Heart left ventricle (tissue), 16 donors: ENCODE results near the gene MSLN. TPM values are rescaled to one million over a fixed set of nuclear protein-coding genes. Genes with fewer than 3 reads are reported as not detected.
"Not testable (repeated sequence)": the region's sequence is repeated elsewhere in the genome, so short reads cannot be mapped to it uniquely, and the experiment has no call there.

ENCODE experiments used
- ATAC-seq, 4 donors: fragments of 200-7000 bp; cut with Tn5 transposase; one replicate each; pipeline ENCODE4 v1.9.1; 2020 to 2022; ENCODE audit warnings: moderate library complexity in 4 of 4, mild to moderate bottlenecking in 3 of 4, moderate number of reproducible peaks in 1 of 4
- DNase-seq, 5 donors: peaks; one replicate each; pipeline ENCODE4 v3.0.0-alpha.2; 2020
- H3K27ac ChIP-seq, 12 donors: fragments of 200-600 bp; sonication (generic) in 4 of 12; one replicate each; pipeline versions ENCODE4 v1.5.0 to v1.8.0; 2016 to 2022; ENCODE audit warnings: mild to moderate bottlenecking in 2 of 12
- H3K27me3 ChIP-seq, 9 donors: fragments of 200-600 bp; sonication (generic) in 2 of 9; one replicate each; pipeline versions ENCODE4 v1.5.1 to v1.8.0; 2016 to 2022; ENCODE audit warnings: mild to moderate bottlenecking in 3 of 9
- H3K36me3 ChIP-seq, 9 donors: fragments of 200-600 bp; sonication (generic) in 2 of 9; one replicate each; pipeline versions ENCODE4 v1.5.0 to v1.8.0; 2018 to 2022; ENCODE audit warnings: mild to moderate bottlenecking in 2 of 9
- H3K4me1 ChIP-seq, 12 donors: fragments of 200-600 bp; sonication (generic) in 4 of 12; one replicate each; pipeline versions ENCODE4 v1.5.0 to v1.8.0; 2016 to 2022; ENCODE audit warnings: mild to moderate bottlenecking in 3 of 12
- H3K4me3 ChIP-seq, 12 donors: fragments of 200-600 bp; sonication (generic) in 4 of 12; one replicate each; pipeline versions ENCODE4 v1.5.0 to v1.8.0; 2017 to 2022; ENCODE audit warnings: mild to moderate bottlenecking in 9 of 12, moderate library complexity in 4 of 12
- H3K9me3 ChIP-seq, 12 donors: fragments of 200-600 bp; sonication (generic) in 4 of 12; one replicate each; pipeline versions ENCODE4 v1.5.0 to v1.8.0; 2016 to 2022; ENCODE audit warnings: mild to moderate bottlenecking in 1 of 12
- POLR2A ChIP-seq, 2 donors: fragments of 450-650 bp; IDR thresholded peaks; one replicate each; pipeline ENCODE4 v1.6.1; 2017; ENCODE audit warnings: antibody characterized with exemption in 2 of 2, mild to moderate bottlenecking in 2 of 2, moderate library complexity in 2 of 2
- WGBS, 4 donors: extraction: QIAGEN DNeasy Blood & Tissue Kit in 2 of 4; methylation state at CpG; one replicate each; pipeline versions ENCODE4 v1.1.5 to v1.1.7; 2013 to 2018; 5-methylcytosine and 5-hydroxymethylcytosine counted together
- intact Hi-C, 10 donors: fragments of 100-400 bp; cut with DNase I; formaldehyde crosslinking; loops; one replicate each; pipeline versions ENCODE4 v1.11.1 to v1.14.2; 2022
- polyA plus RNA-seq, 2 donors: library from polyadenylated mRNA; stranded (reverse); fragments of 200-250 nt; gene quantifications; one replicate each; pipeline ENCODE4 v1.2.3, GENCODE V29; 2013
- total RNA-seq, 9 donors: library from RNA; depleted of rRNA in 2 of 9; stranded (reverse); fragments of >200 nt in 2 of 9; fragmentation: NEBNext Ultra II Directional in 3 of 9; extraction: Animal tissue kit (Norgen Biotek cat#: 25700) in 3 of 9; gene quantifications; one replicate each; pipeline versions ENCODE4 v1.1.0 to v1.2.4, GENCODE V29; 2016 to 2023
- TF ChIP-seq, protein P1 (sequence below), 12 donors: fragments of 200-600 bp; sonication (generic) in 4 of 12; IDR thresholded peaks; one replicate each; pipeline versions ENCODE4 v1.5.0 to v1.8.0; 2018 to 2022; ENCODE audit warnings: antibody characterized with exemption in 12 of 12, mild to moderate bottlenecking in 5 of 12
- donor health status: ischemic (EF 13 %, LVEDD 7.1; RV severe dilation, severe dysfunction).
- donor health status: healthy with polysubstance abuse.
- donor health status: DM: no; HTN: yes; CAD: no.
- donor health status: DM: no; HTN: no; CAD: no.
- donor health status: ischemic (EF 25% LVEDD 6.9; RV normal size, moderate dysfunction).
- donor health status: ischemic (EF 25% LVEDD 5.7; RV mildly dilated, moderate dysfunction).
- donor health status: healthy.
- donor health status: DM: yes; HTN: yes; CAD: no.
- donor health status: ischemic (EF 35%, LVEDD 5.7; RV mildly dilated, moderate dysfunction).
- donor health status: nonischemic (EF 11% LVEDD 7.7; RV severe dilation, severe dysfunction).
- donor health status: DM: yes; HTN: yes; CAD: no.
- donor health status: PGD.
- donor health status: ischemic (EF 29% LVEDD 5.4; RV normal size, mild dysfunction).
- donor health status: nonischemic (EF 23%, LVEDD 6.1; RV moderate dilation, normal function).

Gene MSLN
- total and polyA plus RNA-seq, 11 donors: 0.48 to 82.2 (median 0.50) TPM; not detected in 8

GRCh38 chr16:712740-713250, 47.7 kb upstream of the MSLN start:
- H3K4me1 ChIP-seq: peaks cover 0 to 47% (median 20%) of the 10 kb centered on the region in 12 donors
- intact Hi-C loops: loop anchor here in 4 of 10 donors (5.0 kb wide), 2 partner anchors 35 to 345 kb away; no protein-coding TSS in a partner anchor
- not testable (repeated sequence) for H3K36me3 ChIP-seq, DNase-seq, H3K27ac ChIP-seq, ATAC-seq, H3K4me3 ChIP-seq, H3K9me3 ChIP-seq
- H3K27me3 ChIP-seq: peaks cover 15 to 46% (median 30%) of the 10 kb centered on the region in 9 donors
- TF ChIP-seq, protein P1, sequence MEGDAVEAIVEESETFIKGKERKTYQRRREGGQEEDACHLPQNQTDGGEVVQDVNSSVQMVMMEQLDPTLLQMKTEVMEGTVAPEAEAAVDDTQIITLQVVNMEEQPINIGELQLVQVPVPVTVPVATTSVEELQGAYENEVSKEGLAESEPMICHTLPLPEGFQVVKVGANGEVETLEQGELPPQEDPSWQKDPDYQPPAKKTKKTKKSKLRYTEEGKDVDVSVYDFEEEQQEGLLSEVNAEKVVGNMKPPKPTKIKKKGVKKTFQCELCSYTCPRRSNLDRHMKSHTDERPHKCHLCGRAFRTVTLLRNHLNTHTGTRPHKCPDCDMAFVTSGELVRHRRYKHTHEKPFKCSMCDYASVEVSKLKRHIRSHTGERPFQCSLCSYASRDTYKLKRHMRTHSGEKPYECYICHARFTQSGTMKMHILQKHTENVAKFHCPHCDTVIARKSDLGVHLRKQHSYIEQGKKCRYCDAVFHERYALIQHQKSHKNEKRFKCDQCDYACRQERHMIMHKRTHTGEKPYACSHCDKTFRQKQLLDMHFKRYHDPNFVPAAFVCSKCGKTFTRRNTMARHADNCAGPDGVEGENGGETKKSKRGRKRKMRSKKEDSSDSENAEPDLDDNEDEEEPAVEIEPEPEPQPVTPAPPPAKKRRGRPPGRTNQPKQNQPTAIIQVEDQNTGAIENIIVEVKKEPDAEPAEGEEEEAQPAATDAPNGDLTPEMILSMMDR (IDR thresholded peaks at IDR 0.05): peak in 8 of 12 donors; percentile 11 to 38 (median 24)
- 56 to 60% (median 57%) methylated on average over 13 of the region's 13 CpGs for WGBS, 4 donors

DNA sequence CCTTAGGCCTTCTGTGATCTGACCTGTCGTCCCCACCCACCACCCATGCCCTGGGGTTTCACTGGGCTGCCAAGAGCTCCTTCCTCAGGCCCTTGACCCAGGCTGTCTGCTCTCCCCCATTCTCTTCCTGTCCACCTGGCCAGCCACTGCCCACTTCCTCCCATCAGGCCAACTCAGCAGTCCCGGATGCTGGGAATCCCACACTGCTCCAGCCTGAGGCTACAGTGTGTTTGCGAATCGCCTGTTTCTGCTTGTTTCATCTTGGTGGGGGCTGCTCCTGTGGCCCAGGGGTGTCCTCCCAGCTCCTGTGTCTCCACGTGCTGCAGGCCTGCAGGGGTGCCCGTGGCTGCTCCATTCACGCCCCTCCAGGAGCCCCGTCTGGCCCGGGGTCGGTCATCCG, 46.5 kb upstream of the MSLN start:
- peaks cover 10 to 36% (median 21%) of the 10 kb centered on the region in 9 donors for H3K27me3 ChIP-seq
- intact Hi-C loops: loop anchor here in 5 of 10 donors (1.0 to 5.0 kb wide), 3 partner anchors 27 to 343 kb away; no protein-coding TSS in a partner anchor
- peaks cover 0 to 4% (median 0%) of the 10 kb centered on the region in 9 donors for H3K36me3 ChIP-seq
- H3K27ac ChIP-seq: no peak overlapping the region
- 72 to 78% (median 74%) methylated on average over 11 of the region's 11 CpGs for WGBS, 4 donors
- DNase-seq (no peak), ATAC-seq (no peak)
- no peak for TF ChIP-seq POLR2A (IDR thresholded peaks at IDR 0.05)
- TF ChIP-seq, protein P1 (IDR thresholded peaks at IDR 0.05): no peak
- H3K4me1 ChIP-seq: peaks cover 0 to 47% (median 21%) of the 10 kb centered on the region in 12 donors
- H3K4me3 ChIP-seq: peak overlapping the region in 5 of 12 donors; percentile 42 to 66 (median 43)
- no peaks in the 10 kb centered on the region for H3K9me3 ChIP-seq

DNA sequence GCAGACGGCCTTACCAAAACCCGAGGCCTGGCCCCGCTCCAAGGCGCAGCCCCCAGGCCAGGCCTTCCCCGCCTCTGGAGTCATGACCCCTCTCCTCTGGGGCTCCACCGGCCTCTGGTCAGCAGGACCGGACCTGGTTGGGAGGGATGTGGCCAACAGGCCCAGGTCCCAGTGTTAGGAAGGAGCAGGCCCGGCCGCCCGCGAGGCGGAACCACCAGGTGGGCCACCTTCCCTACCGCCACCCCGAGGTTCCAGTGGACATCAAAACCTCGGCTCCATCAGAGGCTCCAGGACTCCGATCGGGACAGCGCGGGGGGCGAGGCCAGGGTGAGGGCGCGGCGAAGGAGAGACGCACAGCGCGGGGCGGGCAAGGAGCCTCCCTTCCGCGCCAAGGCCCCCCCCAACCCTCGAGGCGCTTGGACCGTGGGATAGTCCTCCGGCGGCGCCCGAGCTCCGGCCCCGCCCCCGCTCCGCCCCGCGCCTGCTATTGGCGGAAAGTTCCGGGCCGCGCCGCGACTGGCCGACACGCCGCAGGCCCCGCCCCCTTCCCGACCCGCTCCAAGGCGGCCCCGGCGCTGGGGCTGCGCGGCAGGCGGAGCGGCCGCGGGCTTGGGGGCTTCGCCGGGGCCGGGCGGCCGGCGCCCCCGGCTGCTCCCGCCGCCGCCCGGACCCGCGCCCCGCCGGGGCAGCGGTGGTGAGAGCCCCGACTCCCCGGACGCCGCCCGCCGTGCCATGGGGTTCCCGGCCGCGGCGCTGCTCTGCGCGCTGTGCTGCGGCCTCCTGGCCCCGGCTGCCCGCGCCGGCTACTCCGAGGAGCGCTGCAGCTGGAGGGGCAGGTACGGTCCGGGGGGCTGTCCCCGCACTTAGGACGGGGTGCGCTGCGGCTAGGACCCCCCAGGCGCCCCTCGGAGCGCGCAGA, 45.7 kb upstream of the MSLN start, which contains the start of gene METRN:
Gene METRN, plus strand, starts transcription at position 561 of the 919 bp plus-strand sequence. Its CDS starts 172 bp downstream, at position 733.
- peaks cover 0 to 4% (median 0%) of the 10 kb centered on the region in 9 donors for H3K36me3 ChIP-seq
- H3K27ac ChIP-seq: peak within 1 kb of the TSS in 9 of 12 donors; percentile 18 to 58 (median 37)
- ATAC-seq (peak; percentile 69 to 90 (median 85)), DNase-seq (peak; percentile 94 to 96 (median 95))
- intact Hi-C loops: loop anchor here in 6 of 10 donors (1.0 to 5.0 kb wide), 3 partner anchors 26 to 342 kb away; no protein-coding TSS in a partner anchor
- H3K9me3 ChIP-seq: no peaks in the 10 kb centered on the region
- TF ChIP-seq POLR2A (IDR thresholded peaks at IDR 0.05): peak in 1 of 2 donors; percentile 42
- TF ChIP-seq, protein P1 (IDR thresholded peaks at IDR 0.05): no peak
- peak within 1 kb of the TSS; percentile 62 to 93 (median 74) for H3K4me3 ChIP-seq
- peaks cover 0 to 52% (median 28%) of the 10 kb centered on the region in 12 donors for H3K4me1 ChIP-seq
- 2 to 10% (median 5%) methylated on average over 2 to 108 of the region's 108 CpGs for WGBS, 4 donors
- peaks cover 6 to 34% (median 17%) of the 10 kb centered on the region in 9 donors for H3K27me3 ChIP-seq
